ENCODE measurements around the gene MLLT3.

GRCh38 chr9:20512106-20512505, 110.2 kb downstream of the MLLT3 start:
- no peak for TF ChIP-seq EZH2 (IDR thresholded peaks at IDR 0.05)
- no peak for TF ChIP-seq EZH2phosphoT487 (IDR thresholded peaks at IDR 0.05)
